Cardiac ventricle fibroblast (primary cell): Measurements from ENCODE around the gene ADGRD1. TPM values are rescaled to one million over a fixed set of nuclear protein-coding genes. Genes with fewer than 3 reads are reported as not detected.

ENCODE experiments used
- total RNA-seq: library from RNA; depleted of rRNA; stranded (reverse); fragments of >200 nt; gene quantifications from 2 replicates; pipeline ENCODE4 v1.2.3, GENCODE V29; 2015

Gene ADGRD1
- 0.44 and 1.1 TPM in 2 replicates for total RNA-seq

DNA sequence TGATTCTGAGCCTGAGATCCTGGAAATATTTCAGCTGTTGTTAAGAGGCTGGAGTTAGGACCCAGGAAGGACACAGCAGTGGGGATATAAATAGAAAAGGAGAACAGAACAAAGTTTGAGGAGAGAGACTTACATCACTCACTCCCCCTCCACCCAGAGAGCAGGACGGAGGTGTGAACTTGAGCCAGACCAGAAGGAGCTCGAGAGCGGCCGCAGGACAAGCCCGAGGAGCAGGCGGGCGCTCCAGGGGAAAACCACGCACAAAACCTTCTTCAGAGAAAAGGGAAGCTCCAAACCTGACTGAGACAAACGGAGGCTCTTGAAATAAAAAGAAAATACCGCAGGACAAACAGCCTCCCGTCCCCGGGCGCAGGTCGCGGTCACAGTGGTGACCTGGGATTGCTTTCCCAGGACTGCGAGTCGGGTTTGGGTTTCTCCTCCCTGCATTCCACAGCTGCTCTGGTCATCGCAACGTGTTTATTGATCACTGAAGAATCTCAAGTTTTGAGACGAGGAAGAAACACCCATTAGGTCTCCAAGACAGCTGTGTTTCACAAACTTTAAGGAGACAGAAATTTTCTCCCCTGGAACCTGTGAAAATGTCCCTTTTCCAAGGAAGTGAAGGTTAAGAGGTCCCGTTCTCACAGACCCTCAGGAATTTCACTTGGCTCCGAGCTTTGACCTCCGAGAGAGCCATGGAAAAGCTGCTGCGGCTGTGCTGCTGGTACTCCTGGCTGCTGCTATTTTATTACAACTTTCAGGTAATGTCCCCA is at the start of gene ADGRD1:
TSS of gene ADGRD1 (plus strand) at position 137 of the 773 bp plus-strand sequence. CDS start at position 696, 559 bp downstream.

Other genes starting within 250 kb of the ADGRD1 start
- gene RIMBP2, start 237.6 kb upstream of the ADGRD1 start, total RNA-seq: 0.31 and 0.93 TPM in 2 replicates
- gene STX2, start 114.7 kb upstream of the ADGRD1 start, total RNA-seq: 15.9 and 20.6 TPM in 2 replicates
- gene RAN, start 81.8 kb upstream of the ADGRD1 start, total RNA-seq: 222 and 233 TPM in 2 replicates